Fibroblast of the aortic adventitia (primary cell): Measurements from ENCODE around the gene TRPM3. TPM values are rescaled to one million over a fixed set of nuclear protein-coding genes. Genes with fewer than 3 reads are reported as not detected.

Experiments
- DNase-seq: peaks from one replicate; pipeline ENCODE4 v3.0.0-alpha.2; 2010; ENCODE audit warnings: low read depth
- H3K4me3 ChIP-seq: 2 replicates; pipeline ENCODE4 v1.5.1; 2011; ENCODE audit warnings: low read depth, mild to moderate bottlenecking, control low read depth, low read length, moderate library complexity
- total RNA-seq: library from RNA; depleted of rRNA; stranded (reverse); fragments of >200 nt; gene quantifications from 2 replicates; pipeline ENCODE4 v1.2.3, GENCODE V29; 2012; ENCODE audit warnings: low replicate concordance
- TF ChIP-seq, protein P1 (sequence below): IDR thresholded peaks from 2 replicates; pipeline ENCODE4 v1.5.1; 2011; ENCODE audit warnings: mild to moderate bottlenecking, low read length, control low read depth, inconsistent platforms; ENCODE audit not compliant: insufficient read depth

The TRPM3 gene
- total RNA-seq, 1 donor = 8.8 TPM

DNA sequence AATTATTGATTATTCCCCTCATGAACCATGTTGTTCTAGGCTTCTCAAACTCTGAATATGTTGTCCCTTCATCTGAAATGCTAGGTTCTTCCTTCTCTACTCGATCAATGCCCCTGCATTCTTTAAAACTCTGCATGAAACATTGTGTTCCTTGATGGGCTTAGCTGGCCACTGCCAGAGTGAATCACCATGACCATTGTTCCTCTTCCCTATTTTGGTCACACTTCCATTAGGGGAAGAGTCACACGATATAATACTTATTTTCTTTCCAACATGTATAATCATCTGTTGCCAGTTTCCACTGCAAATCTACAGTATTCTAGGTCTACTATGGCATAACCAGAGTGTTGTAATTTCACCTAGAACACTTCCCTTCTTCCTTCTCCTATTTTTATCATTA is 247.9 kb downstream of the TRPM3 start:
- no peak overlapping the region for H3K4me3 ChIP-seq
- DNase-seq = no peak
- TF ChIP-seq, protein P1, sequence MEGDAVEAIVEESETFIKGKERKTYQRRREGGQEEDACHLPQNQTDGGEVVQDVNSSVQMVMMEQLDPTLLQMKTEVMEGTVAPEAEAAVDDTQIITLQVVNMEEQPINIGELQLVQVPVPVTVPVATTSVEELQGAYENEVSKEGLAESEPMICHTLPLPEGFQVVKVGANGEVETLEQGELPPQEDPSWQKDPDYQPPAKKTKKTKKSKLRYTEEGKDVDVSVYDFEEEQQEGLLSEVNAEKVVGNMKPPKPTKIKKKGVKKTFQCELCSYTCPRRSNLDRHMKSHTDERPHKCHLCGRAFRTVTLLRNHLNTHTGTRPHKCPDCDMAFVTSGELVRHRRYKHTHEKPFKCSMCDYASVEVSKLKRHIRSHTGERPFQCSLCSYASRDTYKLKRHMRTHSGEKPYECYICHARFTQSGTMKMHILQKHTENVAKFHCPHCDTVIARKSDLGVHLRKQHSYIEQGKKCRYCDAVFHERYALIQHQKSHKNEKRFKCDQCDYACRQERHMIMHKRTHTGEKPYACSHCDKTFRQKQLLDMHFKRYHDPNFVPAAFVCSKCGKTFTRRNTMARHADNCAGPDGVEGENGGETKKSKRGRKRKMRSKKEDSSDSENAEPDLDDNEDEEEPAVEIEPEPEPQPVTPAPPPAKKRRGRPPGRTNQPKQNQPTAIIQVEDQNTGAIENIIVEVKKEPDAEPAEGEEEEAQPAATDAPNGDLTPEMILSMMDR = no peak

DNA sequence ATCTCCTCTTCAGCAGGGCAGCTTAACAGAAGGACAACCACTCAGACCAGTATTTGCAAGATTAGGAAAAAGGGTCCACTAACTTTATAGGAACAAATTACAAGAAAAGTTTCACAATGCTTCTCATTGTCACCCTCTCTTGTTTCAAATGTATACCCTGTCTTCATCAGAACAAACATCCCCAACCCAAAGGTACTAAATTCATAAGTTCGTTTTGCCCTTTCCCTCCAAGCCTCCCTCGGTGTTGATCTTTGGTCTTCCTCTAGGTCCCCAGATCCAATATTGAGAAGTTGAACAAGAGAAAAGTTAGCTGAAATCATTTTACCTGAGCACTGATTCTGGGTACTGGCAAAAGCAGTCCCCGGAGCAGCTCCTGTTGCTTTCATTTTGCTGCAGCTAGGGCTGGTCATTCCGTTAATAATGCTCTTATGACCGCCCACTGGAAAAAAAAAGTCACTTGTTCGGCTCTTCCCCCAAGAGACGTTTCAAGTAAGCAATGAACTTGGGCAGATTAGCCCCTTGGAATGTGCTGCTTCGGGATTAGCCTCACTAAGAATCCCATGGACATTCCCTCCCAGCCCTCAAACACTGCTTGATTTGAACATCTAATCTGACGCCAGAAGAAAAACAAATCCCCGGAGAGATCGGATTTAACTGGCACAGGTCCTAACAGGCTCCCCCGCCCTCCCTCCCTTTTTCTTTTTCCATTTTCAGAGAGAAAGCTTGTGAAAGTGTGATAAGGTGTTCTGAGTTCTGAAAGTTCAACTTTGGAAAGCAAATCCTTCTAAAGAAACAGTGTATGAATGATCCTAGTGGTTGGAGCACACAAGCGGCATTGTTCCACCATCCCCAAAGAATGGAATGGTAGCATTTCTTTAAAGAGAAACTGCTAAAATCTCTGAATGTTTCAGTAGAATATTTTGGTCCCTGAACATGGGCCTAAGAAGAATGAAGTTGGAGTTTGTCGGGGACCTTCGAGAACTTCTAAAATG is 252.5 kb downstream of the TRPM3 start:
- peak overlapping the region; percentile 75 for H3K4me3 ChIP-seq
- TF ChIP-seq, protein P1 = no peak
- peak; percentile 86 for DNase-seq

DNA sequence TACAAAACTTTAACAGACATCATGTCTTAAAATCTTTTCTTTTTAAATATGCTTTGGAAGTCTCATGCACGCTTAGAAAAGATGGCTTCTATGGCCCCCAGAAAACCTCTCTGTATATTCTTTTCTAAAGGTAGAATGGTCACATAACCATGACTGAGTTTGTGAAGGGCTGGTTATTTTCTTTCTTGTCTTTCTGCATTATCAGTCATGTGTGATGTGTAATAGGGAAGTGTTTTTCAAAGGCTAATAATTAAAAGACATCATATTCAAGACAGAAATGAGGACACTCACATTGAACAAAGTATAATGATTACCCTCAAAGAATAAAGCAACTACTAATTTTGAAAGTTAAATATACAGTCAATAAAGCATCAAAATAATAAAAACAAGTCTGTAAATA is 253.4 kb downstream of the TRPM3 start:
- no peak for DNase-seq
- peak overlapping the region; percentile 75 for H3K4me3 ChIP-seq
- TF ChIP-seq, protein P1 = no peak

DNA sequence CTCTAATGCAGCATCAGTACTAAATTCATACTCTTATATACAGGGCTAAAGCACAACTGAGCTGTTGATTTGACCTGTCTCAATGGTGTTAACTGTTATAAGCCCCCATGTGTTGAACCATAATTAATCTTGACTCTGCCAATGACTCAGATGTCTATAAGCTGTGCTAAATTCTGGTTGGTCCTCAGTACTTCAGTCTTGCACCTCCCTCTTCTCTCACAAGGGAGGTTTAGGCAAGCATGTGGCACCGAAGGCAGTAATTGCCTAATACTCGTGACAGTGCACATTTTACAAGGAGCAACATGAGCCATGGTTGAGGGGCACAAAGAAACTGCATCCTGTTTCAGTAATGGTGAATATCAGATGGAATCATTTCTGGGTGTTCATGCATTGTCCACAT is 255.9 kb downstream of the TRPM3 start:
- no peak overlapping the region for H3K4me3 ChIP-seq
- TF ChIP-seq, protein P1 = no peak
- DNase-seq = no peak

DNA sequence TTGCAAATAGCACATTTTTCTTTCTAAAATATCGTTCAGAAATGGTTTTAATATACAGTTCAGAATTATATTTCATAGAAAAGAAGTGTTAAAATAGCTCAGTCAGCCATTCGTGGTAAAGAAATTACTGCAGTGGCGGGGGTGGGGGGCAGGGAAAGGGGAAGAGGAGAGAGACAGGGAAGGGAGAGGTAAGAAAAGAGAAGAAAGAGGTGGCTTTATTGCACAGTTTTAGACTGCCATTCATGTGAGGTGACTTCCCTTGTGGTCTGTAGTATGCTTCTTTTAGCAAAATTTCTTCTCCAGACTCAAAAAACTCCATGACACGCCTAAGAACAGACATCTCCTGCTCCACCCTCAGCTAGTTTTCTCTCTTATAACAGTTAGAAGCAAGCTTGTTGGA is 259.6 kb downstream of the TRPM3 start:
- no peak for DNase-seq
- no peak overlapping the region for H3K4me3 ChIP-seq
- TF ChIP-seq, protein P1 = no peak

DNA sequence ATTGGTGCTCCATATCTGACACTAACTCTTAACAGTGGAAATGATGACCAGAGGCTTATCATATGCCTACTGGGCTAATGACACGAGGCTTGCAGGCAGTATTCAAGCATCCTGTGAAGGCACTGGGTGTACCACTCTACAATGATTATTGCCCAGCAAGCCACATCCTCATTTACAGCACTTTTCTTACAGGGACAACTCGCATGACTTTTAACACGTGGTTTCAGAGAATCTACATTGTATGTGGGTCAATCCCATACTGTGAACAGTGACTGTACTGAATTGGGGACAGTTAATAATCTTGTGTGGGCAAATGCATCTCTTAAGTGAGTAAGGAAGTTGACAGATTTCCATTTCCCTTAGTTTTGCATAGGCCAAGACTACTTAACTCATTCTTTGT is 260.0 kb downstream of the TRPM3 start:
- no peak overlapping the region for H3K4me3 ChIP-seq
- TF ChIP-seq, protein P1 = no peak
- DNase-seq = no peak
